ENCODE measurements around the gene TMEM213.
A peak's percentile ranks its signal among the peaks of the same experiment; 100 is the strongest.

DNA sequence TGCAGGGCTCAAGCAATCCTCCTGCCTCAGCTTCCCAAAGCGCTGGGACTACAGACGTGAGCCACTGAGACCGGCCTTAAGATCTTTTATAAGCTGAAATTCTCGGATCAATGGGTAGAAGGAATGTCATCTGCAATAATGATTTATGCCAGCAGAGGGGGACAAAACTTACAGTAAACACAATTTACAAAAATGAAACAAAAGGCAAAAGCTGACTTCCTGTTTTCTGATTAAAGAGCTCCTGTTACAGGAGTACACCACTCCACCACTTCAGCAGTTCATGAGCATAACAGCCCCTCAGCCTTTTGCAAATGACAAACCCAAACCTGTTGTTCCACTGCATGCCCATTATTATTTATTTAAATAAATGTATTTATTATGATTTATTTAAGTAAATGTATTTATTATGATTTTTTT, 88.7 kb downstream of the TMEM213 start:
- TF ChIP-seq MYBL2 (CRISPR knock-in tag; IDR thresholded peaks at IDR 0.05) (no peak), ZNF232 (CRISPR knock-in tag; IDR thresholded peaks at IDR 0.05) (no peak)
- TF ChIP-seq, protein P1, sequence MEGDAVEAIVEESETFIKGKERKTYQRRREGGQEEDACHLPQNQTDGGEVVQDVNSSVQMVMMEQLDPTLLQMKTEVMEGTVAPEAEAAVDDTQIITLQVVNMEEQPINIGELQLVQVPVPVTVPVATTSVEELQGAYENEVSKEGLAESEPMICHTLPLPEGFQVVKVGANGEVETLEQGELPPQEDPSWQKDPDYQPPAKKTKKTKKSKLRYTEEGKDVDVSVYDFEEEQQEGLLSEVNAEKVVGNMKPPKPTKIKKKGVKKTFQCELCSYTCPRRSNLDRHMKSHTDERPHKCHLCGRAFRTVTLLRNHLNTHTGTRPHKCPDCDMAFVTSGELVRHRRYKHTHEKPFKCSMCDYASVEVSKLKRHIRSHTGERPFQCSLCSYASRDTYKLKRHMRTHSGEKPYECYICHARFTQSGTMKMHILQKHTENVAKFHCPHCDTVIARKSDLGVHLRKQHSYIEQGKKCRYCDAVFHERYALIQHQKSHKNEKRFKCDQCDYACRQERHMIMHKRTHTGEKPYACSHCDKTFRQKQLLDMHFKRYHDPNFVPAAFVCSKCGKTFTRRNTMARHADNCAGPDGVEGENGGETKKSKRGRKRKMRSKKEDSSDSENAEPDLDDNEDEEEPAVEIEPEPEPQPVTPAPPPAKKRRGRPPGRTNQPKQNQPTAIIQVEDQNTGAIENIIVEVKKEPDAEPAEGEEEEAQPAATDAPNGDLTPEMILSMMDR (IDR thresholded peaks at IDR 0.05) = 0 out of 2 replicates have a peak, but pooled peaks have one; percentile 33
- TF ChIP-seq, protein P2, sequence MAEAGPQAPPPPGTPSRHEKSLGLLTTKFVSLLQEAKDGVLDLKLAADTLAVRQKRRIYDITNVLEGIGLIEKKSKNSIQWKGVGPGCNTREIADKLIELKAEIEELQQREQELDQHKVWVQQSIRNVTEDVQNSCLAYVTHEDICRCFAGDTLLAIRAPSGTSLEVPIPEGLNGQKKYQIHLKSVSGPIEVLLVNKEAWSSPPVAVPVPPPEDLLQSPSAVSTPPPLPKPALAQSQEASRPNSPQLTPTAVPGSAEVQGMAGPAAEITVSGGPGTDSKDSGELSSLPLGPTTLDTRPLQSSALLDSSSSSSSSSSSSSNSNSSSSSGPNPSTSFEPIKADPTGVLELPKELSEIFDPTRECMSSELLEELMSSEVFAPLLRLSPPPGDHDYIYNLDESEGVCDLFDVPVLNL (CRISPR knock-in tag; IDR thresholded peaks at IDR 0.05; ENCODE audit: borderline replicate concordance, low read depth) = no peak

Measured in WTC11 (cell line).